Measurements from ENCODE around the gene RNF17.
A peak's percentile ranks its signal among the peaks of the same experiment; 100 is the strongest.
"Not testable (repeated sequence)": the region's sequence is repeated elsewhere in the genome, so short reads cannot be mapped to it uniquely, and the experiment has no call there.

RNF17 gene

GRCh38 chr13:24763596-24764275 lies at the start of gene RNF17:
RNF17 (plus strand) TSS chr13:24764169; CDS start chr13:24764204, 35 bp downstream.
- no peak for DNase-seq (ENCODE audit: low read depth, low spot score)

- DNase-seq (ENCODE audit: low read depth, low spot score): no peak
These were observed 48.0 kb upstream of the RNF17 start for GRCh38 chr13:24716011-24716410.

- DNase-seq (ENCODE audit: low read depth, low spot score): no peak
These were observed 47.5 kb upstream of the RNF17 start for GRCh38 chr13:24716446-24716845.

GRCh38 chr13:24717217-24717616 lies 46.8 kb upstream of the RNF17 start:
- no peak for DNase-seq (ENCODE audit: low read depth, low spot score)

GRCh38 chr13:24718192-24718965 lies 45.6 kb upstream of the RNF17 start:
- no peak for DNase-seq (ENCODE audit: low read depth, low spot score)

GRCh38 chr13:24719139-24719538 lies 44.8 kb upstream of the RNF17 start:
- no peak for DNase-seq (ENCODE audit: low read depth, low spot score)

GRCh38 chr13:24723206-24723605 lies 40.8 kb upstream of the RNF17 start:
- no peak for DNase-seq (ENCODE audit: low read depth, low spot score)

- no peak for DNase-seq (ENCODE audit: low read depth, low spot score)
These were observed 39.3 kb upstream of the RNF17 start for GRCh38 chr13:24724714-24725113.

- no peak for DNase-seq (ENCODE audit: low read depth, low spot score)
These were observed 38.6 kb upstream of the RNF17 start for GRCh38 chr13:24725379-24725778.

- peak; percentile 85 for DNase-seq (ENCODE audit: low read depth, low spot score)
These were observed 36.0 kb upstream of the RNF17 start for GRCh38 chr13:24727731-24728601.

GRCh38 chr13:24730873-24731567 lies 32.9 kb upstream of the RNF17 start:
- DNase-seq (ENCODE audit: low read depth, low spot score): not testable (repeated sequence)

- DNase-seq (ENCODE audit: low read depth, low spot score): no peak
These were observed 29.0 kb upstream of the RNF17 start for GRCh38 chr13:24734950-24735349.

GRCh38 chr13:24737042-24737441 lies 26.9 kb upstream of the RNF17 start:
- no peak for DNase-seq (ENCODE audit: low read depth, low spot score)

GRCh38 chr13:24738366-24738847 lies 25.6 kb upstream of the RNF17 start:
- no peak for DNase-seq (ENCODE audit: low read depth, low spot score)

GRCh38 chr13:24740014-24740890 lies 23.7 kb upstream of the RNF17 start:
- no peak for DNase-seq (ENCODE audit: low read depth, low spot score)

GRCh38 chr13:24741016-24741662 lies 22.8 kb upstream of the RNF17 start:
- no peak for DNase-seq (ENCODE audit: low read depth, low spot score)

GRCh38 chr13:24741791-24742190 lies 22.2 kb upstream of the RNF17 start:
- no peak for DNase-seq (ENCODE audit: low read depth, low spot score)

- no peak for DNase-seq (ENCODE audit: low read depth, low spot score)
These were observed 21.7 kb upstream of the RNF17 start for GRCh38 chr13:24742294-24742693.

- DNase-seq (ENCODE audit: low read depth, low spot score): no peak
These were observed 21.0 kb upstream of the RNF17 start for GRCh38 chr13:24742977-24743376.

GRCh38 chr13:24744247-24744646 lies 19.7 kb upstream of the RNF17 start:
- DNase-seq (ENCODE audit: low read depth, low spot score): no peak

Data from astrocyte of the hippocampus (primary cell).